K562 (cell line): ENCODE data around the gene CHD2. TPM values are rescaled to one million over a fixed set of nuclear protein-coding genes. Genes with fewer than 3 reads are reported as not detected.

ENCODE experiments used
- BDP1 ChIP-seq: IDR thresholded peaks from 3 replicates; pipeline ENCODE4 v1.6.1; 2011; ENCODE audit not compliant: insufficient read length, insufficient read depth
- CREB1 ChIP-seq, 2 experiments: sonication (generic) in 1 of 2; formaldehyde crosslinking in 1 of 2; IDR thresholded peaks; 2 replicates each; pipeline versions ENCODE4 v1.6.1 to v1.8.0; 2012 to 2022; ENCODE audit warnings: inconsistent platforms in 1 of 2, mild to moderate bottlenecking in 1 of 2, missing genetic modification reagents in 1 of 2, moderate library complexity in 1 of 2
- DACH1 ChIP-seq: fragments of 450-650 bp; IDR thresholded peaks from 2 replicates; pipeline ENCODE4 v1.6.1; 2018; ENCODE audit not compliant: partially characterized antibody
- DMBX1 ChIP-seq: fragments of 250-450 bp; sonication (Bioruptor Pico); IDR thresholded peaks from 2 replicates; pipeline ENCODE4 v1.8.0; 2022; ENCODE audit warnings: inconsistent platforms, mild to moderate bottlenecking, moderate library complexity, borderline replicate concordance
- ETV1 ChIP-seq: fragments of 450-650 bp; conservative IDR thresholded peaks from 2 replicates; pipeline ENCODE4 v1.6.1; 2016; ENCODE audit warnings: missing genetic modification characterization, control low read depth, low read depth, missing compliant biosample characterization
- MECOM ChIP-seq: fragments of 250-450 bp; sonication (Bioruptor Pico); IDR thresholded peaks from 2 replicates; pipeline ENCODE4 v1.8.0; 2022; ENCODE audit warnings: inconsistent platforms
- MXI1 ChIP-seq: IDR thresholded peaks from 2 replicates; pipeline ENCODE4 v1.6.1; 2011; ENCODE audit warnings: low read depth, mild to moderate bottlenecking, improper control_type of control experiment, low read length
- SIRT6 ChIP-seq: IDR thresholded peaks from one replicate; pipeline ENCODE4 v1.6.1; 2012; ENCODE audit warnings: low read depth, mild to moderate bottlenecking, control low read depth, inconsistent platforms, low read length, moderate library complexity
- SMARCB1 ChIP-seq: IDR thresholded peaks from 2 replicates; pipeline ENCODE4 v1.6.1; 2011; ENCODE audit warnings: improper control_type of control experiment, low read depth; ENCODE audit not compliant: insufficient read length
- ZNF589 ChIP-seq: fragments of 200-800 bp; sonication (Bioruptor generic); IDR thresholded peaks from 2 replicates; pipeline ENCODE4 v1.6.1; 2016; ENCODE audit warnings: low read depth, missing genetic modification characterization, missing compliant biosample characterization
- ZNF780A ChIP-seq: fragments of 250-450 bp; sonication (Bioruptor Pico); IDR thresholded peaks from 2 replicates; pipeline ENCODE4 v1.5.0; 2021; ENCODE audit warnings: mild to moderate bottlenecking
- polyA plus RNA-seq, 8 experiments: library from polyadenylated mRNA; depleted of rRNA in 4 of 8; stranded (reverse) in 5 of 8; unstranded in 3 of 8; fragments of >200 nt; fragmentation: Nextera tagmentation in 2 of 8; fragmentation: Illumina TruSeq in 1 of 8; extraction: Ambion mirVana in 2 of 8; extraction: Trizol in 1 of 8; gene quantifications; 2 replicates each; pipeline versions ENCODE4 v1.2.1 to v1.2.3, GENCODE V29; 2011 to 2014; ENCODE audit warnings: inconsistent platforms in 1 of 8, missing spikeins in 1 of 8
- total RNA-seq, 7 experiments: library from RNA; depleted of rRNA in 6 of 7; stranded (reverse); fragments of >200 nt in 6 of 7; fragmentation: Illumina TruSeq in 2 of 7; extraction: Trizol in 2 of 7; gene quantifications; 2 replicates each; pipeline versions ENCODE4 v1.2.1 to v1.2.3, GENCODE V29; 2011 to 2021; ENCODE audit warnings: low replicate concordance in 1 of 7
- TF ChIP-seq, protein P1 (sequence below), 2 experiments: fragments of 450-650 bp in 1 of 2; sonication (generic) in 1 of 2; formaldehyde crosslinking in 1 of 2; IDR thresholded peaks; 2 replicates each; pipeline versions ENCODE4 v1.7.1 to v1.9.0; 2016 to 2022; ENCODE audit warnings: inconsistent platforms in 1 of 2, mild to moderate bottlenecking in 1 of 2, missing genetic modification reagents in 1 of 2
- TF ChIP-seq, protein P2 (sequence below): fragments of 250-450 bp; sonication (Bioruptor Pico); IDR thresholded peaks from 2 replicates; pipeline ENCODE4 v1.5.0; 2021
- TF ChIP-seq, protein P3 (sequence below): fragments of 450-650 bp; formaldehyde crosslinking; IDR thresholded peaks from 2 replicates; pipeline ENCODE4 v1.4.0; 2020; ENCODE audit warnings: mild to moderate bottlenecking, mixed read lengths

Gene CHD2
- total and polyA plus RNA-seq, 9 of the 15 experiments (the other 6 are each of a cell fraction or from before 2014, with no cell fraction given): 38.9 to 70.8 (median 56.2) TPM

DNA sequence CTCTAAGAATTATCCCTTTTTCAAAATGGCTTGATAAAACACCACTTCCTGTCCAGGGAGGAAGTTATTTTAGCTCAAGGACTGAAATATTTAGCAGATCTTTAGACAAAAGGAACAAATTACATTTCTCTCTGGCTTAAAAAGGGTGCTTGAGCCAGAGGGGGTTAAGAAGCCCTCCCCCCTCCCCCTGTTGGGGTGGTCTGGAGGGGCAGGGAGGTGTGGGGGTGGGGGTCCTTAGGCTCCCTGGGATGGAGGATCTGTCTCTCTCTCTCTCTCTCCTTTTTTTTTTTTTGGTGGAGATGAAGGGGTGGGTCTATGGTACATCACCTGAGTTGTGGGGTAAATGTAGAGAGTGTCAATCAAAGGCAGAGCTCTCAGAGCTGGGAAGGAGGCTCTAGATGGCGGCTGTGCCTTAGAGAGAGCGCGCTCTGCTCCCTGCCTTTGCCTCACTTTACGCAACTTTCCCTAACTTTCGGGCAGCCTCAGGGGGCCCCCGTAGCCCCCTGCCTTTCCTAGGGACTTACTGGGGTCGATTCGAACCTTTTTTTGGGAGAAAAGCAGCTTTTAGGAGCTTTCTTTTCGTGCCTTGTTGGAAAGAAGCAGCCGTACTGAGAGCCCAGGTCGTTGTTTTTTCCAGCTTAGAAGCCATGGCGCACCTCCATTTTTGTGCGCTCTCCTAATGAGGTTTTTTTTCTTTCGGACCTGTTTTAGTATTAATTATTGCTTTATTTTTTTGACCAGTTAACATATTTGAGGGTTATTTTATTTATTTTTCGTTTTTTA, at the start of gene CHD2 (continued):
- TF ChIP-seq, protein P1, sequence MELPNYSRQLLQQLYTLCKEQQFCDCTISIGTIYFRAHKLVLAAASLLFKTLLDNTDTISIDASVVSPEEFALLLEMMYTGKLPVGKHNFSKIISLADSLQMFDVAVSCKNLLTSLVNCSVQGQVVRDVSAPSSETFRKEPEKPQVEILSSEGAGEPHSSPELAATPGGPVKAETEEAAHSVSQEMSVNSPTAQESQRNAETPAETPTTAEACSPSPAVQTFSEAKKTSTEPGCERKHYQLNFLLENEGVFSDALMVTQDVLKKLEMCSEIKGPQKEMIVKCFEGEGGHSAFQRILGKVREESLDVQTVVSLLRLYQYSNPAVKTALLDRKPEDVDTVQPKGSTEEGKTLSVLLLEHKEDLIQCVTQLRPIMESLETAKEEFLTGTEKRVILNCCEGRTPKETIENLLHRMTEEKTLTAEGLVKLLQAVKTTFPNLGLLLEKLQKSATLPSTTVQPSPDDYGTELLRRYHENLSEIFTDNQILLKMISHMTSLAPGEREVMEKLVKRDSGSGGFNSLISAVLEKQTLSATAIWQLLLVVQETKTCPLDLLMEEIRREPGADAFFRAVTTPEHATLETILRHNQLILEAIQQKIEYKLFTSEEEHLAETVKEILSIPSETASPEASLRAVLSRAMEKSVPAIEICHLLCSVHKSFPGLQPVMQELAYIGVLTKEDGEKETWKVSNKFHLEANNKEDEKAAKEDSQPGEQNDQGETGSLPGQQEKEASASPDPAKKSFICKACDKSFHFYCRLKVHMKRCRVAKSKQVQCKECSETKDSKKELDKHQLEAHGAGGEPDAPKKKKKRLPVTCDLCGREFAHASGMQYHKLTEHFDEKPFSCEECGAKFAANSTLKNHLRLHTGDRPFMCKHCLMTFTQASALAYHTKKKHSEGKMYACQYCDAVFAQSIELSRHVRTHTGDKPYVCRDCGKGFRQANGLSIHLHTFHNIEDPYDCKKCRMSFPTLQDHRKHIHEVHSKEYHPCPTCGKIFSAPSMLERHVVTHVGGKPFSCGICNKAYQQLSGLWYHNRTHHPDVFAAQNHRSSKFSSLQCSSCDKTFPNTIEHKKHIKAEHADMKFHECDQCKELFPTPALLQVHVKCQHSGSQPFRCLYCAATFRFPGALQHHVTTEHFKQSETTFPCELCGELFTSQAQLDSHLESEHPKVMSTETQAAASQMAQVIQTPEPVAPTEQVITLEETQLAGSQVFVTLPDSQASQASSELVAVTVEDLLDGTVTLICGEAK (IDR thresholded peaks at IDR 0.05): peak; percentile 85
- TF ChIP-seq, protein P1 (CRISPR knock-in tag; IDR thresholded peaks at IDR 0.05): no peak
- TF ChIP-seq SIRT6 (no peak), MECOM (CRISPR knock-in tag) (no peak), BDP1 (no peak), ZNF589 (CRISPR knock-in tag) (no peak), SMARCB1 (no peak), DACH1 (no peak), ZNF780A (CRISPR knock-in tag) (no peak), ETV1 (tag) (peak; percentile 67), CREB1 (IDR thresholded peaks at IDR 0.05) (no peak; the same call in 1 of the 2 replicates), CREB1 (CRISPR knock-in tag; IDR thresholded peaks at IDR 0.05) (no peak), MXI1 (no peak), DMBX1 (CRISPR knock-in tag) (no peak)
- TF ChIP-seq, protein P2, sequence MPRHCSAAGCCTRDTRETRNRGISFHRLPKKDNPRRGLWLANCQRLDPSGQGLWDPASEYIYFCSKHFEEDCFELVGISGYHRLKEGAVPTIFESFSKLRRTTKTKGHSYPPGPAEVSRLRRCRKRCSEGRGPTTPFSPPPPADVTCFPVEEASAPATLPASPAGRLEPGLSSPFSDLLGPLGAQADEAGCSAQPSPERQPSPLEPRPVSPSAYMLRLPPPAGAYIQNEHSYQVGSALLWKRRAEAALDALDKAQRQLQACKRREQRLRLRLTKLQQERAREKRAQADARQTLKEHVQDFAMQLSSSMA: peak; percentile 30; the same call in 1 of the 2 replicates
- TF ChIP-seq, protein P3, sequence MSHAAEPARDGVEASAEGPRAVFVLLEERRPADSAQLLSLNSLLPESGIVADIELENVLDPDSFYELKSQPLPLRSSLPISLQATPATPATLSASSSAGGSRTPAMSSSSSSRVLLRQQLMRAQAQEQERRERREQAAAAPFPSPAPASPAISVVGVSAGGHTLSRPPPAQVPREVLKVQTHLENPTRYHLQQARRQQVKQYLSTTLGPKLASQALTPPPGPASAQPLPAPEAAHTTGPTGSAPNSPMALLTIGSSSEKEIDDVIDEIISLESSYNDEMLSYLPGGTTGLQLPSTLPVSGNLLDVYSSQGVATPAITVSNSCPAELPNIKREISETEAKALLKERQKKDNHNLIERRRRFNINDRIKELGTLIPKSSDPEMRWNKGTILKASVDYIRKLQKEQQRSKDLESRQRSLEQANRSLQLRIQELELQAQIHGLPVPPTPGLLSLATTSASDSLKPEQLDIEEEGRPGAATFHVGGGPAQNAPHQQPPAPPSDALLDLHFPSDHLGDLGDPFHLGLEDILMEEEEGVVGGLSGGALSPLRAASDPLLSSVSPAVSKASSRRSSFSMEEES (CRISPR knock-in tag): no peak
